ENCODE data around the gene SNX25. TPM values are rescaled to one million over a fixed set of nuclear protein-coding genes. Genes with fewer than 3 reads are reported as not detected.
"Not testable (repeated sequence)": the region's sequence is repeated elsewhere in the genome, so short reads cannot be mapped to it uniquely, and the experiment has no call there.

SNX25 gene
- total RNA-seq, 1 donor from 2014 or later: 40.6 TPM

GRCh38 chr4:185205697-185206342, 3.6 kb upstream of the SNX25 start:
- no peak for TF ChIP-seq CTCF (conservative IDR thresholded peaks at IDR 0.05; ENCODE audit: low read depth, low read length)
- H3K4me3 ChIP-seq (ENCODE audit: low read depth, low read length): no peak overlapping the region
- no peak for DNase-seq (ENCODE audit: low read depth)

DNA sequence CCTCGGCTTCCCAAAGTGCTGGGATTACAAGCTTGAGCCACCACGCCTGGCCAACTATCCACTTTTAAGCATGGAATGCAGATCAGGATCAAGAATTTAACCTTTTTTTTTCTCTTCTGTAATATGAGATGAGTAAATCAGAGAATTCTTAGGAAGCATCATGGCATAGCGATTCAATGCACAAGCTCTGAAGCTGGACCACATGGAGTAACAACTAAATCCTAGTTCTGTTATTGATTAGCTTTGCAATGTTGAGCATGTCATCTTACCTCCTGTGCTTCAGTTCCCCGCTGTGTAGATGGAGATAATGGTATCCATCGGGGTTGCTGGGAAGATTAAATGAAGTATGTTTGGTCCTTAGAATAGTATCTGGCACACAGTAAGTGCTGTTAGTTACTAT, 1.9 kb upstream of the SNX25 start:
- no peak overlapping the region for H3K4me3 ChIP-seq (ENCODE audit: low read depth, low read length)
- TF ChIP-seq CTCF (conservative IDR thresholded peaks at IDR 0.05; ENCODE audit: low read depth, low read length): no peak
- no peak for DNase-seq (ENCODE audit: low read depth)

DNA sequence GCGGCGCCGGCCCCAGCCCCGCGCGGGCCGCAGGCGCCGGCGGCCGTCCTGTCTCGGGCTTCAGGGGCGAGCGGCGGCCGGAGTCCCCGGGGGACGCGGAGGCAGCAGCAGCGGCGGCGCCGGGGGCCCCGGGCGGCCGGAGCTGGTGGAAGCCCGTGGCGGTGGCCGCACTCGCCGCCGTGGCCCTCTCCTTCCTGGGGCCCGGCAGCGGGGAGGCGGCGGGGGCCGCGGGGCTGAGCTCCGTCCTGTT, 379 bp downstream of the SNX25 start:
- not testable (repeated sequence) for DNase-seq (ENCODE audit: low read depth)
- H3K4me3 ChIP-seq (ENCODE audit: low read depth, low read length): peak overlapping the region; percentile 87

DNA sequence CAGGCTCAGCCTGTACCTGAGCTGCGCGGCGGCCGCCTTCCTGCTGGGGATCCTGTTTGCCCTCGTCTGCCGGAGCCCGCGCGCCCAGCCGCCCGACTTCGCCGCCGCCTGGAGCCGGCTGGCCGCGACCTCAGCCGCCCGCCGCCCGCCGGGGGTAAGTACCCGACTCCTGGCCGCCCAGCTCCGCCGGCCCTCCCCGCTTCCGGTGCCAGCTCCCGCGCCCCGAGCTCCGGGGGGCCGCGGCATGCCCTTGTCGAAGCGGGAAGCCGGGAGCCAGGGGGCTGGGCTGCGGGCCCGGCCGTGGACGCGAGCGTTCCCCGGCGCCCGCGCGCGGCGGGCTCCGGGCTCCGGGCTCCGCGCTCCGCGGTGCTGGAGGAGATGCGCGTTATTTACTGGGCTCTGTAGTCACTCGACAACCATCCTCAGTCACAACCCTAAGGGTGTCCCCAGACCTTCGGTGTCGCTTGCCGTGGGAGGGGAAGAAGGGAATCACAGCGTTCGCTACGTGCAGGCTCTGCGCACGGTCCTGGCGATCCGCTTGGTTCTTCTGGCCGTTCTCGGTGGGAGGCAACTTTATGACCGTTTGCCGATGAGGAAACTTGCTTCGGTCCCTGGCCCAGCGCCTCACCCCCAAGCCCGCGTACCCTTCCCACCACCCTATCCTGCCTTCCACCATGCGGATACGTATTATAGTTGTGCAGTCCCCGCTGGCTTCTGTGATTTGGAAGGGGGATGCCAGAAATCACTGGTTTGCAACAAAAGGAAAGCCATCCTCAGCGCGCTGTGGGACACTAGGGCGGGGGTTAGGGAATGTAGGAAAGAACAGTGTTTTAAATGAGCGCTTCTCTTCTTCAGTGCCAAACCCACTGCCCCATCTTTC, 944 bp downstream of the SNX25 start:
- TF ChIP-seq CTCF (conservative IDR thresholded peaks at IDR 0.05; ENCODE audit: low read depth, low read length): no peak
- DNase-seq (ENCODE audit: low read depth): no peak
- peak overlapping the region; percentile 87 for H3K4me3 ChIP-seq (ENCODE audit: low read depth, low read length)

DNA sequence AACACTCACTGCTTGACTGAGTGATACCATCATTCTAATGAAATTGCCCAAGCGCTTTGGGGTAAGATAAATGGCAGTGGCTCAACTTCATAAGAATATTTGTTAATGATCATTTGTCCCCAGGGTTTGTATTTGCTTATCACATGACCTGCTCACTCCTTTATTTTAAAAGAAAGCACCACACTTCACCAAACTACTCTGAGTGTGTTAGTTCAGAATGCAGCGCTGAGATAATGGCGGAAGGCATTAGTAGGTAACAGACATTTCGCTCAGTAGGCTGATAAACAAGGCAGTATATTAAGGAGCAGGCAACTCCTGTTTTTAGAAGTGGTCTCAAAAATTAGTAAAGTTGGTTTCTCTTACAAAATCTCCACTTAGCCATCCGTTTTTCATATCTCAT, 1.6 kb downstream of the SNX25 start:
- DNase-seq (ENCODE audit: low read depth): no peak
- no peak for TF ChIP-seq CTCF (conservative IDR thresholded peaks at IDR 0.05; ENCODE audit: low read depth, low read length)
- peak overlapping the region; percentile 87 for H3K4me3 ChIP-seq (ENCODE audit: low read depth, low read length)

- TF ChIP-seq CTCF (conservative IDR thresholded peaks at IDR 0.05; ENCODE audit: low read depth, low read length): no peak
- peak overlapping the region; percentile 87 for H3K4me3 ChIP-seq (ENCODE audit: low read depth, low read length)
Measured at GRCh38 chr4:185211641-185212040, 2.2 kb downstream of the SNX25 start.

DNA sequence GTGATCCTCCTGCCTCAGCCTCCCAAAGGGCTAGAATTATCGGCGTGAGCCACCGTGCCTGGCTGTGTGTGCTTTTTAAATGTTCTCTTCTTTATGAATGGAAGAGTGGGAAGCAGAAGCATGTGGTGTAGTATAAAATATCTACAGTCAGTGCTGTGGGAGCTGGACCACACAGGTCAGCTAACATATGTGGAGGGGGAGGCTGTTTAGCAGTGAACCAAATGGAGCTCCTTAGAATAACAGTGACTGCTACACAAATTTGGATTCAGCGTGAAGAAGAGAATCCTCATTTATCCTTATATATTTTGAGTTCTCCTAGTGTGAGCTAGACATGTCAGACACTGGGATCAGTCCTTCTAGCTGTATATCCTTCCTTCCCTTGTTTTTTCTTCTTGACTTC, 3.2 kb downstream of the SNX25 start:
- no peak for TF ChIP-seq CTCF (conservative IDR thresholded peaks at IDR 0.05; ENCODE audit: low read depth, low read length)
- H3K4me3 ChIP-seq (ENCODE audit: low read depth, low read length): no peak overlapping the region
- DNase-seq (ENCODE audit: low read depth): no peak

More at GRCh38 chr4:185211641-185212040, 2.2 kb downstream of the SNX25 start:
- DNase-seq (ENCODE audit: low read depth): no peak
